Neural progenitor cell (in vitro differentiated cells): ENCODE measurements around the gene ASH1L.

ENCODE experiments used
- EZH2 ChIP-seq: fragments of 200-600 bp; sonication (generic); IDR thresholded peaks from 2 replicates; pipeline ENCODE4 v1.6.1; 2017; ENCODE audit warnings: antibody characterized with exemption, mild to moderate bottlenecking, moderate library complexity
- TF ChIP-seq, protein P1 (sequence below): fragments of 200-600 bp; sonication (generic); IDR thresholded peaks from 2 replicates; pipeline ENCODE4 v1.5.1; 2017; ENCODE audit warnings: antibody characterized with exemption, mild to moderate bottlenecking

DNA sequence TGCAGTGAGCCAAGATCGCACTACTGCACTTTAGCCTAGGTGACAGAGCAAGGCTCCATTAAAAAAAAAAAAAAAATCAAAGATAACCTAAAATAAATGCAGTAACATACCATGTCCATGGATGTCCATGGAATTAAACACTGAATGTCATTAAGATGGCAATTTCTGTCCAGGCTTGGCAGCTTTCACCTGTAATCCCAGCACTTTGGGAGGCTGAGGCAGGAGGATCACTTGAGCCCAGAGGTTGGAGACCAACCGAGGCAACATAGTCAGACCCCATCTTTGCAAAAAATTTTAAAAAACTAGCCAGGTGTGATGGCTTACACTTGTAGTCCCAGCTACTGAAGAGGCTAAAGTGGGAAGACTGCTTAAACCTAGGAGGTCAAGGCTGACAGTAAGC lies 141.8 kb downstream of the ASH1L start:
- no peak for TF ChIP-seq EZH2
- TF ChIP-seq, protein P1, sequence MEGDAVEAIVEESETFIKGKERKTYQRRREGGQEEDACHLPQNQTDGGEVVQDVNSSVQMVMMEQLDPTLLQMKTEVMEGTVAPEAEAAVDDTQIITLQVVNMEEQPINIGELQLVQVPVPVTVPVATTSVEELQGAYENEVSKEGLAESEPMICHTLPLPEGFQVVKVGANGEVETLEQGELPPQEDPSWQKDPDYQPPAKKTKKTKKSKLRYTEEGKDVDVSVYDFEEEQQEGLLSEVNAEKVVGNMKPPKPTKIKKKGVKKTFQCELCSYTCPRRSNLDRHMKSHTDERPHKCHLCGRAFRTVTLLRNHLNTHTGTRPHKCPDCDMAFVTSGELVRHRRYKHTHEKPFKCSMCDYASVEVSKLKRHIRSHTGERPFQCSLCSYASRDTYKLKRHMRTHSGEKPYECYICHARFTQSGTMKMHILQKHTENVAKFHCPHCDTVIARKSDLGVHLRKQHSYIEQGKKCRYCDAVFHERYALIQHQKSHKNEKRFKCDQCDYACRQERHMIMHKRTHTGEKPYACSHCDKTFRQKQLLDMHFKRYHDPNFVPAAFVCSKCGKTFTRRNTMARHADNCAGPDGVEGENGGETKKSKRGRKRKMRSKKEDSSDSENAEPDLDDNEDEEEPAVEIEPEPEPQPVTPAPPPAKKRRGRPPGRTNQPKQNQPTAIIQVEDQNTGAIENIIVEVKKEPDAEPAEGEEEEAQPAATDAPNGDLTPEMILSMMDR = no peak
